ENCODE results near the gene RPTOR.

The RPTOR gene

GRCh38 chr17:80829166-80829813 is 284.7 kb downstream of the RPTOR start:
- DNase-seq (ENCODE audit: low read depth in 2 of 2), result no peak

- no peak for DNase-seq (ENCODE audit: low read depth in 2 of 2)
These were observed 285.6 kb downstream of the RPTOR start for GRCh38 chr17:80830020-80830780.

GRCh38 chr17:80831491-80831890 is 286.9 kb downstream of the RPTOR start:
- no peak for DNase-seq (ENCODE audit: low read depth in 2 of 2)

- no peak for DNase-seq (ENCODE audit: low read depth in 2 of 2)
These were observed 287.6 kb downstream of the RPTOR start for GRCh38 chr17:80832266-80832676.

GRCh38 chr17:80832888-80833583 is 288.4 kb downstream of the RPTOR start:
- peak; percentile 41 to 66 for DNase-seq (ENCODE audit: low read depth in 2 of 2)

- DNase-seq (ENCODE audit: low read depth in 2 of 2), result no peak
These were observed 289.6 kb downstream of the RPTOR start for GRCh38 chr17:80833952-80834892.

GRCh38 chr17:80834893-80835275 is 290.2 kb downstream of the RPTOR start:
- DNase-seq (ENCODE audit: low read depth in 2 of 2), result no peak

GRCh38 chr17:80835816-80836657 is 291.4 kb downstream of the RPTOR start:
- DNase-seq (ENCODE audit: low read depth in 2 of 2), result no peak

GRCh38 chr17:80836658-80836965 is 292.0 kb downstream of the RPTOR start:
- DNase-seq (ENCODE audit: low read depth in 2 of 2), result no peak

- no peak for DNase-seq (ENCODE audit: low read depth in 2 of 2)
These were observed 292.4 kb downstream of the RPTOR start for GRCh38 chr17:80836971-80837481.

GRCh38 chr17:80837711-80838110 is 293.1 kb downstream of the RPTOR start:
- DNase-seq (ENCODE audit: low read depth in 2 of 2), result no peak

GRCh38 chr17:80838311-80839025 is 293.8 kb downstream of the RPTOR start:
- DNase-seq (ENCODE audit: low read depth in 2 of 2), result no peak

- DNase-seq (ENCODE audit: low read depth in 2 of 2), result no peak
These were observed 294.3 kb downstream of the RPTOR start for GRCh38 chr17:80839026-80839345.

GRCh38 chr17:80839511-80839941 is 294.9 kb downstream of the RPTOR start:
- no peak for DNase-seq (ENCODE audit: low read depth in 2 of 2)

GRCh38 chr17:80839970-80840369 is 295.3 kb downstream of the RPTOR start:
- no peak for DNase-seq (ENCODE audit: low read depth in 2 of 2)

GRCh38 chr17:80842456-80843013 is 297.9 kb downstream of the RPTOR start:
- no peak for DNase-seq (ENCODE audit: low read depth in 2 of 2)

- DNase-seq (ENCODE audit: low read depth in 2 of 2), result no peak
These were observed 299.1 kb downstream of the RPTOR start for GRCh38 chr17:80843741-80844156.

- DNase-seq (ENCODE audit: low read depth in 2 of 2), result no peak
These were observed 299.9 kb downstream of the RPTOR start for GRCh38 chr17:80844418-80844990.

- DNase-seq (ENCODE audit: low read depth in 2 of 2), result no peak
These were observed 300.6 kb downstream of the RPTOR start for GRCh38 chr17:80845069-80845862.
